ENCODE data around the gene GPHN.

The GPHN gene

DNA sequence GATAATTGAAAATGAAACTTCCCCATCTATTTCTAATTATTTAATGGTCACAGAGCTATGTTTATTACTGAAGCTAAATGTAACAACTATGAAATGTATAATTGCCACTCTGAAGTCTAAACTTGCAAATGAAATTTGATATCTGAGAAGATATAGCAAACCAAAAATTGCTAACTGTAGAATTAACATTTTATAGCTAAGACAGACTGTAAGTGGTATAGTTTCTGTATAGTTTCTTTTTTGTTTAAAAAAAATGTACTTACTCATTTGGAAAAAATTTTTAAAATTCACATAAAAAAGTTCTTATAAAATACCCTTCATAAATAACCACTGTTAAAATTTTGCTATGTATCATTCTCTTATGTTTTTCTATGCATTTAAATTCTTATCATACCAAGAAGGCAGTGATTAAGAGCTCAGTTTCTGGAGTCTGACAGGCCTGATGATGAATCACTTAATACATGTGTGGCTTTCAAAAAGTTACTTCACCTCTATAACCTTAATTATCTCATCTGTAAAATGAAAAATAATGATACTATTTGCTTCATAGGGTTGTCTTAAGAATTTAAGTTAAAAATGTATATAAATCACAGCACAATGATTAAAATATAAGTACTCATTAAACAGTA is 466.6 kb downstream of the GPHN start:
- no peak for TF ChIP-seq POLR2AphosphoS5 (IDR thresholded peaks at IDR 0.05; ENCODE audit: low read depth, low read length)
- no peak for TF ChIP-seq PAX5 (IDR thresholded peaks at IDR 0.05; ENCODE audit: insufficient read depth, low read length, severe bottlenecking)
- no peak for TF ChIP-seq SPI1 (IDR thresholded peaks at IDR 0.05; ENCODE audit: low read depth, low read length)
- TF ChIP-seq POU2F2 (IDR thresholded peaks at IDR 0.05; ENCODE audit: low read depth, low read length): no peak
- TF ChIP-seq TAF1 (IDR thresholded peaks at IDR 0.05; ENCODE audit: low read depth, low read length): no peak
- TF ChIP-seq POLR2A (IDR thresholded peaks at IDR 0.05; ENCODE audit: low read depth, low read length): no peak
- no peak for FAIRE-seq
- no peak for DNase-seq (ENCODE audit: insufficient read length, low spot score)

DNA sequence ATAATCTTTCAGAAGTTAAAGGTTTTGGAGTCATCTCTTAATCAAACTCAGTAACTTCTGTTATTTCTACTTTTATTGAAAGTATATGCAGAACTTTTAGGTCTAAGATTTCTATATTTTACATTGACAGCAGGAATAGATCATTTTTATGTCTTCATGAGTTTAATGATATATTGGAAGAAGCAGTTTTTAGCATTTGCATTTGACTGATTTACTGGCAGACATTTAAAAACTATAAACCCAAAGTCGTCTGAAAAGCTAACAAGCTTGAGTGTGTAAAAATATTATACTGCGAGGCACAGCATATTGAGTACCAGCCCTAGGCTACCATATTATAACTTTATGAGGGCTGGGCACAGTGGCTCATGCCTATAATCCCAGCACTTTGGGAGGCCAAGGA is 467.3 kb downstream of the GPHN start:
- TF ChIP-seq POU2F2 (IDR thresholded peaks at IDR 0.05; ENCODE audit: low read depth, low read length): no peak
- no peak for DNase-seq (ENCODE audit: insufficient read length, low spot score)
- FAIRE-seq: no peak

DNA sequence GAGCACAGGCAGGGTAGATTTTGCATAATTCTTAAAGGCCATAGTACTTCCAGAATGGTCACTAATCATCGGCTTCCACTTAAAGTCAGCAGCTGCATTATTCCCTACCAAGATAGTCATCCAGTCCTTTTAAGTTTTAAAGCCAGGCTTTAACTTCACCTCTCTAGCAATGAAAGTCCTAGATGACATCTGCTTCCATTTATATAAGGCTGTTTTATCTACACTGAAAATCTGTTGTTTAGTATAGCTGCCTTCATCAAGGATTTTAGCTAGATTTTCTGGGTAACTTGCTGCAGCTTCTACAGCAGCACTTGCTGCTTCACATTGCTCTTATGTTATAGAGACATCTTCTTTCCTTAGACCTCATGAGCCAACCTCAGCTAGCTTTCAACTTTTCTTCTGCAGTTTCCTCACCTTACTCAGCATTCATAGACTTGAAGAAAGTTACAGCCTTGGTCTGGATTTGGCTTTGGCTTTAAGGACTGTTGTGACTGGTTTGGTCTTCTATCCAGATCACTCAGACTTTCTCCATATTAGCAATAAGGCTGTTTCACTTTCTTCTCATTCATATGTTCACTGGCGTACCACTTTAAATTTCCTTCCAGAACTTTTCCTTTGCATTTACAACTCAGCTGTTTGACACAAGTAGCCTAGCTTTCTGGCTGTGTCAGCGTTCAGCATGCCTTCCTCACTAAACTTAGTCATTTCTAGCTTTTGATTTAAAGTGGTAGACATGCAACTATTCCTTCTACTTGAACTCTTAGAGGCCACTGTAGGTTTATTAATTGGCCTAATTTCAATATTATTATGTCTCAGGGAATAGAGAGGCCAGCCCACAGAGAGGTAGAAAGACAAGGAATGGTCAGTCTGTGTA is 471.4 kb downstream of the GPHN start:
- no peak for FAIRE-seq
- no peak for DNase-seq (ENCODE audit: insufficient read length, low spot score)
- TF ChIP-seq PAX5 (IDR thresholded peaks at IDR 0.05; ENCODE audit: insufficient read depth, low read length, severe bottlenecking) (no peak), SPI1 (IDR thresholded peaks at IDR 0.05; ENCODE audit: low read depth, low read length) (no peak)

DNA sequence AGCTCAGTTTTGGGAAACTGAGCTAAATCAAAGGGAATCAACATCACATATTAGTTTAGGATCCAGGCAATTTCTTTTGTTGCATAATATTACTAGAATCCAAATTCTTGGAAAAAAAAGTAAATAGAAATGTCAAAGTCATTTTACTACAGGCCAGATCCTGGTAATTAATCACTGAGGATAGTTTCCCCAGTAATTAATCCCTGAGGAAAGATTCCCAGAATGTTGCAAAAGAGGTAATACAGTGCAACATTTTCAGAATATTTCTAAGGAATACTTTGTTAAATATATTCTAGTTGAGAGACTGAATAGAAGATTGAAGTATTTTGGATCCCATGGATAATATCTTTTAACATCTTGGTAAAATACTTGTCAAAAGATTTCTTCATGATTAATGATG is 474.3 kb downstream of the GPHN start:
- no peak for FAIRE-seq

DNA sequence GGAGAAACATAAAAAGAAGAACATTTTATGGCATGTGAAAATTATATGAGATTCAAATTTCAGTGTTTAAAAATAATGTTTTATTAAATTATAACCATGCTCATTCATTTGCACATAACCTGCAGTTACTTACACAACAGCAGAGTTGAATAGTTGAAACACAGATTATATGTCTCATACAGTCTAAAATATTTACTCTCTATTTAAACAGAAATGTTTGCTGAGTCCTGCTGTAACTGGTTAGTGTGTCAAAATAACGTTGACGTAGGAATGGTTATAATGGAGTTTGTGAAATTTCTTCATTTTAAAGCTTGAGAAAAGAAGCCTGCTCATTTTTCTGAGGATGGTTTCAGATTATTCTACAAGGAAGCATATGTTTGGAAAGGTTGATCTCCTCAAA is 484.8 kb downstream of the GPHN start:
- FAIRE-seq (no peak), DNase-seq (ENCODE audit: insufficient read length, low spot score) (no peak)
- TF ChIP-seq POLR2A (IDR thresholded peaks at IDR 0.05; ENCODE audit: low read depth, low read length): no peak
- TF ChIP-seq SPI1 (IDR thresholded peaks at IDR 0.05; ENCODE audit: low read depth, low read length): no peak
- no peak for TF ChIP-seq POLR2AphosphoS5 (IDR thresholded peaks at IDR 0.05; ENCODE audit: low read depth, low read length)
- TF ChIP-seq POU2F2 (IDR thresholded peaks at IDR 0.05; ENCODE audit: low read depth, low read length): no peak
- no peak for TF ChIP-seq PAX5 (IDR thresholded peaks at IDR 0.05; ENCODE audit: insufficient read depth, low read length, severe bottlenecking)
- TF ChIP-seq TAF1 (IDR thresholded peaks at IDR 0.05; ENCODE audit: low read depth, low read length): no peak

More for the DNA sequence above, 474.3 kb downstream of the GPHN start:
- no peak for TF ChIP-seq POLR2A (IDR thresholded peaks at IDR 0.05; ENCODE audit: low read depth, low read length)
- no peak for TF ChIP-seq TAF1 (IDR thresholded peaks at IDR 0.05; ENCODE audit: low read depth, low read length)
- TF ChIP-seq POLR2AphosphoS5 (IDR thresholded peaks at IDR 0.05; ENCODE audit: low read depth, low read length): no peak
- TF ChIP-seq SPI1 (IDR thresholded peaks at IDR 0.05; ENCODE audit: low read depth, low read length): no peak
- TF ChIP-seq PAX5 (IDR thresholded peaks at IDR 0.05; ENCODE audit: insufficient read depth, low read length, severe bottlenecking): no peak
- no peak for TF ChIP-seq POU2F2 (IDR thresholded peaks at IDR 0.05; ENCODE audit: low read depth, low read length)
- no peak for DNase-seq (ENCODE audit: insufficient read length, low spot score)

DNA sequence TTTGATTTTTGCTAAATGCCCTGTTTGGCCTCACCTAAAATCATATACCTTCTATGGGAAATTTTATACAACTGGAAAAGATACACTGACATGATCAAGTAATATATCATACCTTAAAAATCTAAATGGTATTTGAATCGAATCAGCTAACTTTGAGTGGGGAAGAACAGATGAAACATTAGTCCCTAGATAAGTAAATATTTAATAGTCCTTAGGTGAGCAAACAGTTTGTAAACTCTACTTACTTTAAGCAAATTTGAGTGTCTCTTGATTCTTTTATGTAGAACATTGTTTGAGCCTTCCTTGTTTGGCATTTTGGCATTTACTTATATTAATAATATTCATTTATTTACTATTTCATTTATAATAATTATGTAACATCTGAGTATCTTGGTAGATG is 485.6 kb downstream of the GPHN start:
- FAIRE-seq: no peak
- DNase-seq (ENCODE audit: insufficient read length, low spot score): no peak
- TF ChIP-seq PAX5 (IDR thresholded peaks at IDR 0.05; ENCODE audit: insufficient read depth, low read length, severe bottlenecking) (no peak), POU2F2 (IDR thresholded peaks at IDR 0.05; ENCODE audit: low read depth, low read length) (no peak), POLR2A (IDR thresholded peaks at IDR 0.05; ENCODE audit: low read depth, low read length) (no peak), TAF1 (IDR thresholded peaks at IDR 0.05; ENCODE audit: low read depth, low read length) (no peak), SPI1 (IDR thresholded peaks at IDR 0.05; ENCODE audit: low read depth, low read length) (no peak), POLR2AphosphoS5 (IDR thresholded peaks at IDR 0.05; ENCODE audit: low read depth, low read length) (no peak)

DNA sequence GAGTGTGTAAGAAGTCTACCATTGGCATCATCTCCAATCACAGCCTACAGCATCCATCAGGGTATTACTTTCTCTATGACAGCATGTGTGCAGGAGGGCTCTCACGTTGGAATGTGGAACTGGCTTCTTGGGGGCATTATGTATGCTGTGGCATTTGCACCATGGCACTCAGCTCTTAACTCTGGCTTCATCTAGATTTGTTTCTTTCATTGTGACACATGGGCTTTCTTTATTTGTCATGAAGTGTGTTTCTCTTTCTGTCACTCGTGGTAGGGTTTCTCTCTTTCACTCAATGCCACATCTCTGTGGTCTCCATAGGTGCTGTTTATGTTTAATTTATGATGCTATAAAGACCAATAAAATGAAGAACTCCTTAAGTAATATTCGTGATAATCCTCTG is 490.1 kb downstream of the GPHN start:
- DNase-seq (ENCODE audit: insufficient read length, low spot score) (no peak), FAIRE-seq (no peak)
- TF ChIP-seq PAX5 (IDR thresholded peaks at IDR 0.05; ENCODE audit: insufficient read depth, low read length, severe bottlenecking) (no peak), TAF1 (IDR thresholded peaks at IDR 0.05; ENCODE audit: low read depth, low read length) (no peak), POLR2A (IDR thresholded peaks at IDR 0.05; ENCODE audit: low read depth, low read length) (no peak), POLR2AphosphoS5 (IDR thresholded peaks at IDR 0.05; ENCODE audit: low read depth, low read length) (no peak), SPI1 (IDR thresholded peaks at IDR 0.05; ENCODE audit: low read depth, low read length) (no peak), POU2F2 (IDR thresholded peaks at IDR 0.05; ENCODE audit: low read depth, low read length) (no peak)

DNA sequence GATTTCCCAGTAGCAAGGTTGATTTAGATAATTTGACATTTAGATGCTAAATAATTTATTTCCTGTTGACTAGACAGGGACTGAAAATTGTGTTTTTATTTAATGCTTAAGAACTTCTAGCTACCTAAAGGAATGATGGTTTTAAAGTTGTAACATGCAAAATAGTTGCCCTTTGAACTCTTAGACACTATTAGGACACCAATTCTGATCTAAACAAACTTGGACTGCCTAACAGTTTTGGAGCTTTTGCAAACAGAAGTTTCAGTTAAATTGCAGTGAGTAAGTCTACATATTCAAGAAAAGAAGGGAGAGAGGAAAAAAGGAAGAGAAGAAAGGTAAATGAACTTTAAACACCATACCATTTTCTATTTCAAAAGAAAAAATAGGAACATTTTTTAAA is 492.0 kb downstream of the GPHN start:
- TF ChIP-seq POU2F2 (IDR thresholded peaks at IDR 0.05; ENCODE audit: low read depth, low read length) (no peak), TAF1 (IDR thresholded peaks at IDR 0.05; ENCODE audit: low read depth, low read length) (no peak), PAX5 (IDR thresholded peaks at IDR 0.05; ENCODE audit: insufficient read depth, low read length, severe bottlenecking) (no peak), POLR2AphosphoS5 (IDR thresholded peaks at IDR 0.05; ENCODE audit: low read depth, low read length) (no peak)
- FAIRE-seq: no peak
- no peak for DNase-seq (ENCODE audit: insufficient read length, low spot score)

DNA sequence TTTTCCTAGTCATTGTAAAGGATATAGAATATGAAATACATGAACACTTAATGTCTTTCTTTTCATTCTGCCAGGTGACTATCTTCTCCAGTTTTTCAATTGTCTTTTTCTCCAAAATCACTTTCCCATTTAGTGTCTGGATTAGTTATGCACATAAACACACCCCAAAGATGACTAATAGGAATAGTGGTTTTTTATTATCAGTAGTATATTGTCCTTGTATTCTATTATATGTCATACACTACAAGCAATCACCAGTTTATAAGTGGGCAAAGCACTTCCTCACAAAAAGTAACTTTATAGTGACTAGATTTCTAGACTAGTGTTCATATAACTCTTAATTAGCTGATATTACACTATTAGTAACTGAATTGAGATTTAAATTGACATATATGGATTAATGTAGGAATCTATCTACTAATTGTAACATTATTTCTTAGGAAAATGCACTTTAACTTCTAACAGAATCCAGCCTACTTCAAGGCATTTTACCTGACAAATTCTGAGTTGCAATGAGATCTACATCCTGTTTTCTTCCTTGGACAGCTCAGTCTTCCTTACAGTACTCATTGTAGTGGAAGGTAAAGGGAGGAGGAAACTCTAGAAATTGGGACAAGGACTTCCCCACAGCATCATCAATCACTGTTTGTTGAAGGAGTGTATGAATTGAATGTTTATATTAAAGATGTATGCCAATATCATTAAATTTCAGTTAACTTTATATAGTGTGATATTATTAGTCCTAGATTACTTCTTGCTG is 495.2 kb downstream of the GPHN start:
- FAIRE-seq (no peak), DNase-seq (ENCODE audit: insufficient read length, low spot score) (no peak)
- TF ChIP-seq POLR2AphosphoS5 (IDR thresholded peaks at IDR 0.05; ENCODE audit: low read depth, low read length) (no peak), PAX5 (IDR thresholded peaks at IDR 0.05; ENCODE audit: insufficient read depth, low read length, severe bottlenecking) (no peak), TAF1 (IDR thresholded peaks at IDR 0.05; ENCODE audit: low read depth, low read length) (no peak), SPI1 (IDR thresholded peaks at IDR 0.05; ENCODE audit: low read depth, low read length) (no peak)
